Measurements from ENCODE around the gene ANKRD36C. TPM values are rescaled to one million over a fixed set of nuclear protein-coding genes. Genes with fewer than 3 reads are reported as not detected.
A peak's percentile ranks its signal among the peaks of the same experiment; 100 is the strongest.
"Not testable (repeated sequence)": the region's sequence is repeated elsewhere in the genome, so short reads cannot be mapped to it uniquely, and the experiment has no call there.

ANKRD36C gene
- polyA plus RNA-seq, 1 donor (not counting 4 experiments of a cell fraction or from before 2014, with no cell fraction given): 7.4 TPM

GRCh38 chr2:96016321-96016720, 24.7 kb upstream of the ANKRD36C start:
- H4K20me1 ChIP-seq (ENCODE audit: control insufficient read depth, extremely low read depth, insufficient read depth, low read length); H3K36me3 ChIP-seq (ENCODE audit: control insufficient read depth in 2 of 2, extremely low read depth in 1 of 2, insufficient read depth in 2 of 2, low read length in 2 of 2); H3K79me2 ChIP-seq (ENCODE audit: control insufficient read depth, insufficient read depth, low read length); H3K4me2 ChIP-seq (ENCODE audit: control insufficient read depth, extremely low read depth, insufficient read depth, low read depth, low read length); dilution Hi-C loops (cut with MboI; ENCODE audit: extremely low pct_ligation_motif_present, low sequenced_read_pairs); H3K9me3 ChIP-seq (ENCODE audit: control insufficient read depth, low read depth, low read length); H2AFZ ChIP-seq (ENCODE audit: control insufficient read depth, low read length); DNase-seq (ENCODE audit: low read depth, low spot score); H3K4me1 ChIP-seq (ENCODE audit: control insufficient read depth, extremely low read depth, insufficient read depth, low read length); H3K27me3 ChIP-seq (ENCODE audit: control insufficient read depth, extremely low read depth, insufficient read depth, low read length); H3K9me1 ChIP-seq (ENCODE audit: control insufficient read depth, extremely low read depth, insufficient read depth, low read length); H3K9ac ChIP-seq (ENCODE audit: control insufficient read depth, extremely low read depth, insufficient read depth, low read length); FAIRE-seq; H3K27ac ChIP-seq (ENCODE audit: control insufficient read depth, insufficient read depth, low read length); H3K4me3 ChIP-seq (ENCODE audit: control insufficient read depth in 2 of 3, extremely low read depth in 1 of 3, insufficient read depth in 2 of 3, low read depth in 1 of 3, low read length in 3 of 3): not testable (repeated sequence)

- dilution Hi-C loops (cut with MboI; ENCODE audit: extremely low pct_ligation_motif_present, low sequenced_read_pairs); H3K79me2 ChIP-seq (ENCODE audit: control insufficient read depth, insufficient read depth, low read length); H4K20me1 ChIP-seq (ENCODE audit: control insufficient read depth, extremely low read depth, insufficient read depth, low read length); FAIRE-seq; H3K4me2 ChIP-seq (ENCODE audit: control insufficient read depth, extremely low read depth, insufficient read depth, low read depth, low read length); H3K27ac ChIP-seq (ENCODE audit: control insufficient read depth, insufficient read depth, low read length); H3K9me3 ChIP-seq (ENCODE audit: control insufficient read depth, low read depth, low read length); DNase-seq (ENCODE audit: low read depth, low spot score); H3K27me3 ChIP-seq (ENCODE audit: control insufficient read depth, extremely low read depth, insufficient read depth, low read length); H3K9me1 ChIP-seq (ENCODE audit: control insufficient read depth, extremely low read depth, insufficient read depth, low read length); H3K4me1 ChIP-seq (ENCODE audit: control insufficient read depth, extremely low read depth, insufficient read depth, low read length); H2AFZ ChIP-seq (ENCODE audit: control insufficient read depth, low read length); H3K9ac ChIP-seq (ENCODE audit: control insufficient read depth, extremely low read depth, insufficient read depth, low read length); H3K4me3 ChIP-seq (ENCODE audit: control insufficient read depth in 2 of 3, extremely low read depth in 1 of 3, insufficient read depth in 2 of 3, low read depth in 1 of 3, low read length in 3 of 3); H3K36me3 ChIP-seq (ENCODE audit: control insufficient read depth in 2 of 2, extremely low read depth in 1 of 2, insufficient read depth in 2 of 2, low read length in 2 of 2): not testable (repeated sequence)
Observed at GRCh38 chr2:96012792-96013264, 21.2 kb upstream of the ANKRD36C start.

- H3K27me3 ChIP-seq (ENCODE audit: control insufficient read depth, extremely low read depth, insufficient read depth, low read length); H3K4me1 ChIP-seq (ENCODE audit: control insufficient read depth, extremely low read depth, insufficient read depth, low read length); H2AFZ ChIP-seq (ENCODE audit: control insufficient read depth, low read length); H3K27ac ChIP-seq (ENCODE audit: control insufficient read depth, insufficient read depth, low read length); H3K9me3 ChIP-seq (ENCODE audit: control insufficient read depth, low read depth, low read length); FAIRE-seq; H3K4me3 ChIP-seq (ENCODE audit: control insufficient read depth in 2 of 3, extremely low read depth in 1 of 3, insufficient read depth in 2 of 3, low read depth in 1 of 3, low read length in 3 of 3); H3K4me2 ChIP-seq (ENCODE audit: control insufficient read depth, extremely low read depth, insufficient read depth, low read depth, low read length); DNase-seq (ENCODE audit: low read depth, low spot score); H4K20me1 ChIP-seq (ENCODE audit: control insufficient read depth, extremely low read depth, insufficient read depth, low read length); H3K9ac ChIP-seq (ENCODE audit: control insufficient read depth, extremely low read depth, insufficient read depth, low read length); H3K36me3 ChIP-seq (ENCODE audit: control insufficient read depth in 2 of 2, extremely low read depth in 1 of 2, insufficient read depth in 2 of 2, low read length in 2 of 2); H3K9me1 ChIP-seq (ENCODE audit: control insufficient read depth, extremely low read depth, insufficient read depth, low read length); H3K79me2 ChIP-seq (ENCODE audit: control insufficient read depth, insufficient read depth, low read length); dilution Hi-C loops (cut with MboI; ENCODE audit: extremely low pct_ligation_motif_present, low sequenced_read_pairs): not testable (repeated sequence)
Observed at GRCh38 chr2:96012086-96012791, 20.6 kb upstream of the ANKRD36C start.

- dilution Hi-C loops (cut with MboI; ENCODE audit: extremely low pct_ligation_motif_present, low sequenced_read_pairs); H3K79me2 ChIP-seq (ENCODE audit: control insufficient read depth, insufficient read depth, low read length); H3K27ac ChIP-seq (ENCODE audit: control insufficient read depth, insufficient read depth, low read length); H3K4me2 ChIP-seq (ENCODE audit: control insufficient read depth, extremely low read depth, insufficient read depth, low read depth, low read length); H3K27me3 ChIP-seq (ENCODE audit: control insufficient read depth, extremely low read depth, insufficient read depth, low read length); H3K9me3 ChIP-seq (ENCODE audit: control insufficient read depth, low read depth, low read length); H4K20me1 ChIP-seq (ENCODE audit: control insufficient read depth, extremely low read depth, insufficient read depth, low read length); H3K4me3 ChIP-seq (ENCODE audit: control insufficient read depth in 2 of 3, extremely low read depth in 1 of 3, insufficient read depth in 2 of 3, low read depth in 1 of 3, low read length in 3 of 3); H3K4me1 ChIP-seq (ENCODE audit: control insufficient read depth, extremely low read depth, insufficient read depth, low read length); H3K9me1 ChIP-seq (ENCODE audit: control insufficient read depth, extremely low read depth, insufficient read depth, low read length); FAIRE-seq; H2AFZ ChIP-seq (ENCODE audit: control insufficient read depth, low read length); H3K9ac ChIP-seq (ENCODE audit: control insufficient read depth, extremely low read depth, insufficient read depth, low read length); H3K36me3 ChIP-seq (ENCODE audit: control insufficient read depth in 2 of 2, extremely low read depth in 1 of 2, insufficient read depth in 2 of 2, low read length in 2 of 2): not testable (repeated sequence)
- DNase-seq (ENCODE audit: low read depth, low spot score): peak; percentile 33
Observed at GRCh38 chr2:96011129-96011455, 19.5 kb upstream of the ANKRD36C start.

- H3K9ac ChIP-seq (ENCODE audit: control insufficient read depth, extremely low read depth, insufficient read depth, low read length): peak overlapping the region; percentile 62
- H3K36me3 ChIP-seq (ENCODE audit: control insufficient read depth in 2 of 2, extremely low read depth in 1 of 2, insufficient read depth in 2 of 2, low read length in 2 of 2); H3K27me3 ChIP-seq (ENCODE audit: control insufficient read depth, extremely low read depth, insufficient read depth, low read length); H3K27ac ChIP-seq (ENCODE audit: control insufficient read depth, insufficient read depth, low read length); DNase-seq (ENCODE audit: low read depth, low spot score); H4K20me1 ChIP-seq (ENCODE audit: control insufficient read depth, extremely low read depth, insufficient read depth, low read length); H3K9me1 ChIP-seq (ENCODE audit: control insufficient read depth, extremely low read depth, insufficient read depth, low read length); H3K79me2 ChIP-seq (ENCODE audit: control insufficient read depth, insufficient read depth, low read length); H3K4me1 ChIP-seq (ENCODE audit: control insufficient read depth, extremely low read depth, insufficient read depth, low read length); H3K9me3 ChIP-seq (ENCODE audit: control insufficient read depth, low read depth, low read length); FAIRE-seq; dilution Hi-C loops (cut with MboI; ENCODE audit: extremely low pct_ligation_motif_present, low sequenced_read_pairs): not testable (repeated sequence)
- peak overlapping the region; percentile 45 for H3K4me2 ChIP-seq (ENCODE audit: control insufficient read depth, extremely low read depth, insufficient read depth, low read depth, low read length)
- H3K4me3 ChIP-seq (ENCODE audit: control insufficient read depth in 2 of 3, extremely low read depth in 1 of 3, insufficient read depth in 2 of 3, low read depth in 1 of 3, low read length in 3 of 3): peak overlapping the region in 2 of 3 experiments; percentile 41 to 43
- peak overlapping the region; percentile 43 for H2AFZ ChIP-seq (ENCODE audit: control insufficient read depth, low read length)
Observed at GRCh38 chr2:96010320-96011128, 18.9 kb upstream of the ANKRD36C start.

Data from keratinocyte (primary cell).